GM23338 (cell line): Measurements from ENCODE around the gene SMYD3. TPM values are rescaled to one million over a fixed set of nuclear protein-coding genes. Genes with fewer than 3 reads are reported as not detected.

Experiments used
- ATAC-seq: fragments of 200-7000 bp; cut with Tn5 transposase; 3 replicates; pipeline ENCODE4 v1.9.1; 2020
- DNase-seq: peaks from one replicate; pipeline ENCODE4 v3.0.0-alpha.2; 2015; ENCODE audit warnings: low spot score
- H2AFZ ChIP-seq: fragments of 200-600 bp; sonication (generic); 2 replicates; pipeline ENCODE4 v1.8.0; 2016; ENCODE audit warnings: antibody characterized with exemption, mild to moderate bottlenecking, moderate library complexity
- H3F3A ChIP-seq: fragments of 200-600 bp; sonication (generic); replicated peaks from 2 replicates; pipeline ENCODE4 v1.8.0; 2017; ENCODE audit warnings: antibody characterized with exemption, mixed run types, low read depth
- H3K27ac ChIP-seq: fragments of 200-600 bp; sonication (generic); 2 replicates; pipeline ENCODE4 v1.6.1; 2016; ENCODE audit warnings: low read depth
- H3K27me3 ChIP-seq: fragments of 200-600 bp; sonication (generic); 2 replicates; pipeline ENCODE4 v1.8.0; 2016; ENCODE audit warnings: mild to moderate bottlenecking, mixed run types, moderate library complexity; ENCODE audit not compliant: insufficient read depth
- H3K36me3 ChIP-seq: fragments of 200-600 bp; sonication (generic); 2 replicates; pipeline ENCODE4 v1.8.0; 2016; ENCODE audit warnings: mild to moderate bottlenecking; ENCODE audit not compliant: insufficient read depth
- H3K4me1 ChIP-seq: fragments of 200-600 bp; sonication (generic); 2 replicates; pipeline ENCODE4 v1.8.0; 2016; ENCODE audit warnings: mild to moderate bottlenecking, moderate library complexity; ENCODE audit not compliant: insufficient read depth
- H3K4me2 ChIP-seq: fragments of 200-600 bp; sonication (generic); 2 replicates; pipeline ENCODE4 v1.7.1; 2017; ENCODE audit warnings: mixed run types
- H3K4me3 ChIP-seq: fragments of 200-600 bp; sonication (generic); 2 replicates; pipeline ENCODE4 v1.6.1; 2016; ENCODE audit warnings: mixed run types
- H3K79me2 ChIP-seq: fragments of 200-600 bp; sonication (generic); replicated peaks from 2 replicates; pipeline ENCODE4 v1.8.0; 2017; ENCODE audit warnings: mild to moderate bottlenecking; ENCODE audit not compliant: insufficient read depth
- H3K9me2 ChIP-seq: fragments of 200-600 bp; sonication (generic); 2 replicates; pipeline ENCODE4 v1.8.0; 2017; ENCODE audit not compliant: insufficient read depth
- H4K20me1 ChIP-seq: fragments of 200-600 bp; sonication (generic); replicated peaks from 2 replicates; pipeline ENCODE4 v1.8.0; 2017; ENCODE audit warnings: mild to moderate bottlenecking; ENCODE audit not compliant: insufficient read depth
- H3K27ac Mint-ChIP-seq: 2 replicates; pipeline ENCODE4 v1.8.0; 2020; ENCODE audit warnings: inconsistent platforms, mild to moderate bottlenecking, moderate library complexity, mixed read lengths
- H3K27me3 Mint-ChIP-seq: 3 replicates; pipeline ENCODE4 v1.8.0; 2022; ENCODE audit warnings: low read depth, mild to moderate bottlenecking, moderate library complexity, mixed read lengths, inconsistent platforms; ENCODE audit not compliant: insufficient read depth, poor library complexity
- H3K36me3 Mint-ChIP-seq: 3 replicates; pipeline ENCODE4 v1.8.0; 2021; ENCODE audit warnings: low read depth, mild to moderate bottlenecking, inconsistent platforms, moderate library complexity, mixed read lengths
- H3K4me1 Mint-ChIP-seq: 3 replicates; pipeline ENCODE4 v1.8.0; 2020; ENCODE audit warnings: mild to moderate bottlenecking, inconsistent platforms, mixed read lengths
- H3K4me3 Mint-ChIP-seq: 3 replicates; pipeline ENCODE4 v1.8.0; 2021; ENCODE audit warnings: moderate library complexity, mild to moderate bottlenecking, inconsistent platforms, mixed read lengths
- H3K9me3 Mint-ChIP-seq: 3 replicates; pipeline ENCODE4 v1.8.0; 2020; ENCODE audit warnings: moderate library complexity, mild to moderate bottlenecking, inconsistent platforms, mixed read lengths
- CREB1 ChIP-seq: fragments of 250-450 bp; sonication (Bioruptor Pico); IDR thresholded peaks from 2 replicates; pipeline ENCODE4 v1.5.0; 2020; ENCODE audit warnings: low read depth, mild to moderate bottlenecking, moderate library complexity
- CTCF ChIP-seq, 2 experiments: fragments of 200-600 bp in 1 of 2; sonication (generic) in 1 of 2; conservative IDR thresholded peaks; 2 replicates each; pipeline versions ENCODE4 v1.5.1 to v1.6.1; 2016 to 2017; ENCODE audit warnings: antibody characterized with exemption in 2 of 2, low read depth in 2 of 2, mild to moderate bottlenecking in 2 of 2, moderate library complexity in 1 of 2
- ETS1 ChIP-seq: IDR thresholded peaks from 2 replicates; pipeline ENCODE4 v1.6.1; 2016; ENCODE audit warnings: antibody characterized with exemption
- EZH2 ChIP-seq: fragments of 200-600 bp; sonication (generic); IDR thresholded peaks from one replicate; pipeline ENCODE4 v1.8.0; 2017; ENCODE audit warnings: antibody characterized with exemption, mild to moderate bottlenecking, low read depth; ENCODE audit not compliant: unreplicated experiment
- EZH2phosphoT487 ChIP-seq: fragments of 200-600 bp; sonication (generic); IDR thresholded peaks from one replicate; pipeline ENCODE4 v1.8.1; 2018; ENCODE audit warnings: antibody characterized with exemption; ENCODE audit not compliant: unreplicated experiment
- JUNB ChIP-seq: IDR thresholded peaks from one replicate; pipeline ENCODE4 v1.6.1; 2016; ENCODE audit warnings: antibody characterized with exemption; ENCODE audit not compliant: unreplicated experiment
- NANOG ChIP-seq: IDR thresholded peaks from 2 replicates; pipeline ENCODE4 v1.6.1; 2016; ENCODE audit warnings: antibody characterized with exemption, borderline replicate concordance
- REST ChIP-seq: IDR thresholded peaks from one replicate; pipeline ENCODE4 v1.6.1; 2018; ENCODE audit warnings: antibody characterized with exemption; ENCODE audit not compliant: unreplicated experiment
- STAT1 ChIP-seq: IDR thresholded peaks from one replicate; pipeline ENCODE4 v1.6.1; 2016; ENCODE audit warnings: antibody characterized with exemption; ENCODE audit not compliant: unreplicated experiment
- ZNF462 ChIP-seq: fragments of 250-450 bp; sonication (Bioruptor Pico); IDR thresholded peaks from 2 replicates; pipeline ENCODE4 v1.5.0; 2020; ENCODE audit warnings: mild to moderate bottlenecking, moderate library complexity
- polyA plus RNA-seq: library from polyadenylated mRNA; unstranded; fragments of >200 nt; fragmentation: Nextera tagmentation; extraction: Ambion mirVana; gene quantifications from 2 replicates; pipeline ENCODE4 v1.2.1, GENCODE V29; 2016
- total RNA-seq: library from RNA; depleted of rRNA; stranded (reverse); fragments of >200 nt; shearing (Covaris generic); gene quantifications from 2 replicates; pipeline ENCODE4 v1.2.3, GENCODE V29; 2014

SMYD3 gene
- total and polyA plus RNA-seq, 2 experiments from 2014 or later: 31.8 to 34.4 TPM

GRCh38 chr1:246001837-246002230 is 505.2 kb downstream of the SMYD3 start:
- DNase-seq (no peak), ATAC-seq (no peak)
- H3K4me3 Mint-ChIP-seq: no peak overlapping the region
- Histone ChIP-seq H3K27ac (no peak overlapping the region), H2AFZ (no peak overlapping the region), H3K9me2 (peaks cover 4% of the 10 kb centered on the region; the same call in 1 of the 2 replicates), H3K4me1 (peaks cover 5% of the 10 kb centered on the region; the same call in 1 of the 2 replicates), H3K4me3 (no peak overlapping the region), H3K27me3 (no peaks in the 10 kb centered on the region), H4K20me1 (no peaks in the 10 kb centered on the region), H3K4me2 (no peak overlapping the region), H3K79me2 (no peaks in the 10 kb centered on the region), H3F3A (no peaks in the 10 kb centered on the region), H3K36me3 (no peaks in the 10 kb centered on the region)
- H3K27me3 Mint-ChIP-seq: peaks cover 1% of the 10 kb centered on the region
- no peak overlapping the region for H3K27ac Mint-ChIP-seq
- peaks cover 10% of the 10 kb centered on the region for H3K4me1 Mint-ChIP-seq
- H3K9me3 Mint-ChIP-seq: no peaks in the 10 kb centered on the region
- H3K36me3 Mint-ChIP-seq: no peaks in the 10 kb centered on the region
- TF ChIP-seq EZH2phosphoT487 (no peak), ETS1 (no peak), NANOG (no peak), EZH2 (no peak), ZNF462 (CRISPR knock-in tag) (no peak), STAT1 (no peak), CREB1 (no peak), JUNB (no peak), REST (no peak), CTCF (conservative IDR thresholded peaks at IDR 0.05; ENCODE audit: low read depth in 2 of 2) (no peak)
